ENCODE data around the gene IL23A. TPM values are rescaled to one million over a fixed set of nuclear protein-coding genes. Genes with fewer than 3 reads are reported as not detected.

The IL23A gene
- total and polyA plus RNA-seq, 12 donors = 0.20 to 0.57 (median 0.41) TPM; not detected in 6

DNA sequence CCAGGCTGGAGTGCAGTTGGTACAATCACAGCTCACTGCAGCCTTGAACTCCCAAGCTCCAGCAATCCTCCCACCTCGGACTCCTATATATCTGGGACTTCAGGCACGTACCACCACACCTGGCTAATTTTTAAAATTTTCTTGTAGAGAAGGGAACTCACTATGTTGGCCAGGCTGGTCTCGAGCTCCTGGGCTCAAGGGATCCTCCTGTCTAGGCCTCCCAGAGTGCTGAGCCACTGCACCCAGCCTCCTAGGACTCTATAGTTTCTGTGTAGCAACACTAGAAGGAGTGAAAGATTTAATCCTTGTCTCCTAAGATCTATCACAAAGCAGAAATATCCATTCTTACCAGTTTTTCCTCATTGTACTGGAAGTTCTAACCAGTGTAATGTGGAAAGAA lies 28.3 kb downstream of the IL23A start:
- no peaks in the 10 kb centered on the region for H3K9me3 ChIP-seq
- ATAC-seq (no peak), DNase-seq (no peak)
- no peak overlapping the region for H3K4me3 ChIP-seq
- H3K27ac ChIP-seq = no peak overlapping the region
- WGBS, 2 donors = 87 to 89% methylated on average over 3 of the region's 3 CpGs
- peaks cover 0 to 4% (median 0%) of the 10 kb centered on the region in 7 donors for H3K27me3 ChIP-seq
- H3K36me3 ChIP-seq = no peaks in the 10 kb centered on the region
- intact Hi-C loops (cut with DNase I) = loop anchor here in 3 of 10 donors (10.0 kb wide), 1 partner anchor 98 kb away; the partner anchor contains the start of gene SPRYD4 (in 3 of the 3)
- H3K4me1 ChIP-seq = no peaks in the 10 kb centered on the region
- TF ChIP-seq CTCF (IDR thresholded peaks at IDR 0.05) = no peak

DNA sequence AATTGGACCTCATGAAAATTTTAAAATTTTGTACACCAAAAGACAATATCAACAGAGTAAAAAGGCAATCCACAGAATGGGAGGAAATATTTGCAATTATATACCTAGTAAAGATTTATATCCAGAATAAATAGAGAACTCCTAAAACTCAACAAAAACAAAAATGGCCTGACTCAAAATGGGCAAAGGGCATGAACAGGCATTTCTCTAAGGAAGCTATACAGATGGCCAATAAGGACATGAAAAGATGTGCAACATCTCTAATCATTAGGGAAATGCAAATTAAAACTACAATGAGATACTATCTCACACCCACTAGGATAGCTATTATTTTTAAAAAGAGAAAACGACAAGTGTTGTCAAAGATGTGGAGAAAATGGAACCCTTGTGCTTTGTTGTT lies 34.8 kb downstream of the IL23A start:
- ATAC-seq (no peak), DNase-seq (no peak)
- WGBS, 2 donors = 94 to 98% methylated on average over 1 of the region's 1 CpG
- intact Hi-C loops (cut with DNase I) = loop anchor here in 2 of 10 donors (5.0 to 10.0 kb wide), 2 partner anchors 64 to 71 kb away; partner anchors contain the start of gene TIMELESS (in 1 of the 2)
- Histone ChIP-seq H3K36me3 (no peaks in the 10 kb centered on the region), H3K27ac (no peak overlapping the region), H3K4me1 (peaks cover 0 to 10% (median 0%) of the 10 kb centered on the region in 9 donors), H3K4me3 (no peak overlapping the region), H3K27me3 (peaks cover 0 to 4% (median 0%) of the 10 kb centered on the region in 7 donors), H3K9me3 (peaks cover 0 to 6% (median 0%) of the 10 kb centered on the region in 11 donors)
- no peak for TF ChIP-seq CTCF (IDR thresholded peaks at IDR 0.05)

- Histone ChIP-seq H3K36me3 (no peaks in the 10 kb centered on the region), H3K9me3 (peaks cover 0 to 6% (median 0%) of the 10 kb centered on the region in 11 donors), H3K4me1 (peaks cover 0 to 10% (median 0%) of the 10 kb centered on the region in 9 donors), H3K27ac (no peak overlapping the region), H3K4me3 (no peak overlapping the region), H3K27me3 (peaks cover 0 to 4% (median 0%) of the 10 kb centered on the region in 7 donors)
- no peak for ATAC-seq
- DNase-seq = no peak
- no peak for TF ChIP-seq CTCF (IDR thresholded peaks at IDR 0.05)
- intact Hi-C loops (cut with DNase I) = loop anchor here in 2 of 10 donors (5.0 to 10.0 kb wide), 2 partner anchors 62 to 70 kb away; partner anchors contain the start of gene TIMELESS (in 1 of the 2)
- 75 to 77% methylated on average over 7 of the region's 7 CpGs for WGBS, 2 donors
Observed at GRCh38 chr12:56374726-56375597, 36.3 kb downstream of the IL23A start.

GRCh38 chr12:56375598-56376434 lies 37.1 kb downstream of the IL23A start:
- peaks cover 0 to 10% (median 0%) of the 10 kb centered on the region in 9 donors for H3K4me1 ChIP-seq
- no peak for TF ChIP-seq CTCF (IDR thresholded peaks at IDR 0.05)
- no peak overlapping the region for H3K27ac ChIP-seq
- peaks cover 0 to under 1% (median 0%) of the 10 kb centered on the region in 7 donors for H3K27me3 ChIP-seq
- peaks cover 0 to 6% (median 0%) of the 10 kb centered on the region in 11 donors for H3K9me3 ChIP-seq
- WGBS, 2 donors = 83 to 87% methylated on average over 11 of the region's 11 CpGs
- ATAC-seq = no peak
- no peak for DNase-seq
- intact Hi-C loops (cut with DNase I) = loop anchor here in 1 of 10 donors (10.0 kb wide), 1 partner anchor 69 kb away; the partner anchor contains the start of gene TIMELESS
- no peak overlapping the region for H3K4me3 ChIP-seq
- no peaks in the 10 kb centered on the region for H3K36me3 ChIP-seq

All from heart right ventricle (tissue), 16 donors.